Tibial artery (tissue), 4 donors: ENCODE data around the gene LFNG.

Source experiments
- DNase-seq, 2 donors: peaks; one replicate each; pipeline ENCODE4 v3.0.0-alpha.2; 2019
- H3K27ac ChIP-seq, 2 donors: fragments of 200-600 bp; sonication (generic) in 1 of 2; 1 replicate in 1 of 2; 2 replicates in 1 of 2; pipeline ENCODE4 v1.5.1; 2018 to 2019; ENCODE audit warnings: mild to moderate bottlenecking in 1 of 2
- H3K27me3 ChIP-seq, 2 donors: fragments of 200-600 bp; sonication (generic) in 1 of 2; one replicate each; pipeline versions ENCODE4 v1.5.1 to v1.6.0; 2016 to 2019
- H3K36me3 ChIP-seq, 3 donors: fragments of 200-600 bp; sonication (generic) in 2 of 3; one replicate each; pipeline ENCODE4 v1.5.1; 2016 to 2019; ENCODE audit warnings: mild to moderate bottlenecking in 2 of 3
- H3K4me1 ChIP-seq, 4 donors: fragments of 200-600 bp; sonication (generic) in 2 of 4; 1 replicate in 3 of 4; 2 replicates in 1 of 4; pipeline ENCODE4 v1.5.1; 2016 to 2019
- H3K4me3 ChIP-seq, 2 donors: fragments of 200-600 bp; sonication (generic) in 1 of 2; 1 replicate in 1 of 2; 2 replicates in 1 of 2; pipeline ENCODE4 v1.5.1; 2018 to 2019; ENCODE audit warnings: mild to moderate bottlenecking in 2 of 2
- H3K9me3 ChIP-seq, 3 donors: fragments of 200-600 bp; sonication (generic) in 1 of 3; one replicate each; pipeline ENCODE4 v1.5.1; 2016 to 2019
- intact Hi-C: fragments of 100-400 bp; cut with DNase I; formaldehyde crosslinking; loops from one replicate; pipeline ENCODE4 v1.15.0; 2023; ENCODE audit warnings: low total_unique reads
- TF ChIP-seq, protein P1 (sequence below), 2 experiments: fragments of 200-600 bp in 1 of 2; fragments of 450-650 bp in 1 of 2; IDR thresholded peaks; one replicate each; pipeline ENCODE4 v1.5.1; 2017 to 2019; ENCODE audit warnings: antibody characterized with exemption in 2 of 2, mild to moderate bottlenecking in 1 of 2, moderate library complexity in 1 of 2

The LFNG gene

DNA sequence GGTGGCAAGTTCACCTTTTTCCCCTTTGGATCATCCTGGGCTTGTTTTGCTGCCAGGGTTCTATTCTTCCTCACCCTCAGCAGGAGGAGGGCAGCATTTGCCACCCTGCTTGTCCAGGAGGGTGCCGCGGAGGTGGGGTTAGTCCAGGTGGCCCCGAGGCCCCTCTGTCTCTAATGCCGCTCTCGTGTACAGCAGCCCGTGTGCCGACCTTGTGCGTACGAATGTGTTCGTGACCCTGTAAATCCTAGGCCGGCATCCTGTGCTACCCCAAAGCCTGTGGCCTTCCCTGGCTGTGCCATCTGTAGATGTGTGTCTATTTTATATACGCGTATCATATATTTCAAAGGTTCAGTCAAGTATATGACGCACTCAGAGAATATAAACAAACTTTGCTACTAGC, 49.8 kb downstream of the LFNG start:
- no peaks in the 10 kb centered on the region for H3K27me3 ChIP-seq
- H3K4me3 ChIP-seq = no peak overlapping the region
- peaks cover 0 to 4% (median 0%) of the 10 kb centered on the region in 4 donors for H3K4me1 ChIP-seq
- peaks cover 10 to 26% (median 21%) of the 10 kb centered on the region in 3 donors for H3K36me3 ChIP-seq
- no peaks in the 10 kb centered on the region for H3K9me3 ChIP-seq
- no peak for DNase-seq
- TF ChIP-seq, protein P1, sequence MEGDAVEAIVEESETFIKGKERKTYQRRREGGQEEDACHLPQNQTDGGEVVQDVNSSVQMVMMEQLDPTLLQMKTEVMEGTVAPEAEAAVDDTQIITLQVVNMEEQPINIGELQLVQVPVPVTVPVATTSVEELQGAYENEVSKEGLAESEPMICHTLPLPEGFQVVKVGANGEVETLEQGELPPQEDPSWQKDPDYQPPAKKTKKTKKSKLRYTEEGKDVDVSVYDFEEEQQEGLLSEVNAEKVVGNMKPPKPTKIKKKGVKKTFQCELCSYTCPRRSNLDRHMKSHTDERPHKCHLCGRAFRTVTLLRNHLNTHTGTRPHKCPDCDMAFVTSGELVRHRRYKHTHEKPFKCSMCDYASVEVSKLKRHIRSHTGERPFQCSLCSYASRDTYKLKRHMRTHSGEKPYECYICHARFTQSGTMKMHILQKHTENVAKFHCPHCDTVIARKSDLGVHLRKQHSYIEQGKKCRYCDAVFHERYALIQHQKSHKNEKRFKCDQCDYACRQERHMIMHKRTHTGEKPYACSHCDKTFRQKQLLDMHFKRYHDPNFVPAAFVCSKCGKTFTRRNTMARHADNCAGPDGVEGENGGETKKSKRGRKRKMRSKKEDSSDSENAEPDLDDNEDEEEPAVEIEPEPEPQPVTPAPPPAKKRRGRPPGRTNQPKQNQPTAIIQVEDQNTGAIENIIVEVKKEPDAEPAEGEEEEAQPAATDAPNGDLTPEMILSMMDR (IDR thresholded peaks at IDR 0.05) = no peak
- intact Hi-C loops = loop anchor here (10.0 kb wide), 1 partner anchor 115 kb away; the partner anchor contains the start of gene AMZ1
- H3K27ac ChIP-seq = no peak overlapping the region

DNA sequence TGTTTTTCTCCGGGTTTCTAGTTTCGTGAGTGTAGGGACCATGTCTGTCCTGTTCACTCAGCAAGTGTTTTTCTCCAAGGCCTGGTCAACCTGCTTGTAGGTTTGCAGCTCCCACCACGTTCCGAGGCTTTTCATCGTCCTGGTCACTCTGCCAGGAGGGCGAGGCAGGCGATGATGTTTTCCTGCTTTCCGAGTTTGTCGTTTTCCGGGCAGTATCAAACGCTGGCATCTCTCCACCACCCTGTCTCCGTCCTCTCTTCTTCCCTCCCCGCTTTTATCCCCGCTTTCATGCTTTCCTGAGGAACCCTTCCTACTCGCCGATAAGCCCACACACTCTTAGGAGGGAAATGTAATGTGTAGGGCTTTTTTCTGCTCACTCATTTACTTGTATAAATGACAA, 50.4 kb downstream of the LFNG start:
- Histone ChIP-seq H3K4me1 (peaks cover 0 to 4% (median 0%) of the 10 kb centered on the region in 4 donors), H3K36me3 (peaks cover 11 to 29% (median 22%) of the 10 kb centered on the region in 3 donors), H3K27me3 (no peaks in the 10 kb centered on the region), H3K27ac (no peak overlapping the region), H3K4me3 (no peak overlapping the region), H3K9me3 (no peaks in the 10 kb centered on the region)
- TF ChIP-seq, protein P1 (IDR thresholded peaks at IDR 0.05) = no peak
- DNase-seq = no peak
- intact Hi-C loops = no loop called here

- Histone ChIP-seq H3K27me3 (no peaks in the 10 kb centered on the region), H3K4me3 (no peak overlapping the region), H3K36me3 (peaks cover 11 to 39% (median 22%) of the 10 kb centered on the region in 3 donors), H3K27ac (no peak overlapping the region), H3K9me3 (no peaks in the 10 kb centered on the region), H3K4me1 (peaks cover 0 to 4% (median 0%) of the 10 kb centered on the region in 4 donors)
- no peak for DNase-seq
- intact Hi-C loops = no loop called here
- TF ChIP-seq, protein P1 (IDR thresholded peaks at IDR 0.05) = no peak
Measured at GRCh38 chr7:2571409-2571808, 51.8 kb downstream of the LFNG start.

DNA sequence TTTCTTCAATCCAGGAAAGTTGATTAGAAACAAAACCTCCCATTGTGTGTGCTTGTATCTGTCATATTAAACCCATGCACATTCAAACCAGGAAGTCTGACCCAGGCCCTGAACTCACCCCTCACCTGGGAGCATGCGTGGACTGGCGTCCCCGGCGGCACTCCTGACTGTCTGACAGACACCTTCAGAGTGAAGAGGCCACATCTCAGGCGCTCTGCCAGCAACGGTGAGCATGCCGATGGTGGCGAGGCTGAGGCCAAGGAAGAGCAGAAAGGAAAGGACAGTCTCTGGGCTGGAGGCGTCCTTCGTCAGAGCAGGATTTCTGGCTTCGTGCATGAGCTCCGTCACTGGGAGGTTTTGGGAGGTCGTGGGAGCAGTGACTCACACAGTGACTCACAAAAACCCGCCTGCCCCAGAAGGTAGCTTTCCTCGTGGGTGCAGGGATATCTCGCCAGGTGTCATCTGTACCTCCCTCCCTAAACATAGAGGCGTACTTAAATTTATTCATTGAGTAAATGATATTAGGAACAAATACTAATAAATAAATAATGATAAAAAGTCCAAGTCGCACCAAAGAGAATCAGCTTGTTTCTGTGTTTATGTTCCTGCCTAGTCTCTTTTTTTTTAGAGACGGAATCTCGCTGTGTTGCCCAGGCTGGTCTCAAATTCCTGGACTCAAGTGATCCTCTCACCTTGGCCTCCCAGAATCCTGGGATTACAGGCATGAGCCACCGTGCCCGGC, 52.7 kb downstream of the LFNG start:
- intact Hi-C loops = no loop called here
- no peaks in the 10 kb centered on the region for H3K9me3 ChIP-seq
- peaks cover 11 to 39% (median 22%) of the 10 kb centered on the region in 3 donors for H3K36me3 ChIP-seq
- no peak for DNase-seq
- peaks cover 0 to 4% (median 0%) of the 10 kb centered on the region in 4 donors for H3K4me1 ChIP-seq
- no peak overlapping the region for H3K27ac ChIP-seq
- no peaks in the 10 kb centered on the region for H3K27me3 ChIP-seq
- TF ChIP-seq, protein P1 (IDR thresholded peaks at IDR 0.05) = no peak
- no peak overlapping the region for H3K4me3 ChIP-seq

- DNase-seq = no peak
- Histone ChIP-seq H3K27me3 (no peaks in the 10 kb centered on the region), H3K27ac (no peak overlapping the region), H3K9me3 (no peaks in the 10 kb centered on the region), H3K4me3 (no peak overlapping the region), H3K36me3 (peaks cover 11 to 47% (median 28%) of the 10 kb centered on the region in 3 donors), H3K4me1 (no peaks in the 10 kb centered on the region)
- intact Hi-C loops = no loop called here
- TF ChIP-seq, protein P1 (IDR thresholded peaks at IDR 0.05) = no peak
Measured at GRCh38 chr7:2573761-2574160, 54.2 kb downstream of the LFNG start.
